HG02840 (cell line): ENCODE measurements around the gene TPK1.

Experiments used
- ATAC-seq: cut with Tn5 transposase; IDR thresholded peaks from one replicate; pipeline ENCODE4 v1.9.1; 2021; ENCODE audit warnings: mild to moderate bottlenecking, moderate library complexity, moderate number of reproducible peaks; ENCODE audit not compliant: unreplicated experiment, low FRiP score

TPK1 gene

GRCh38 chr7:144500225-144500624 is 335.6 kb downstream of the TPK1 start:
- ATAC-seq, result no peak

GRCh38 chr7:144497282-144497681 is 338.6 kb downstream of the TPK1 start:
- no peak for ATAC-seq

GRCh38 chr7:144494355-144494754 is 341.5 kb downstream of the TPK1 start:
- ATAC-seq, result no peak

GRCh38 chr7:144489504-144489903 is 346.3 kb downstream of the TPK1 start:
- no peak for ATAC-seq

GRCh38 chr7:144488977-144489376 is 346.9 kb downstream of the TPK1 start:
- ATAC-seq, result no peak

GRCh38 chr7:144487901-144488300 is 348.0 kb downstream of the TPK1 start:
- no peak for ATAC-seq

GRCh38 chr7:144484445-144484844 is 351.4 kb downstream of the TPK1 start:
- ATAC-seq, result no peak

- ATAC-seq, result no peak
These were observed 352.7 kb downstream of the TPK1 start for GRCh38 chr7:144483189-144483588.

GRCh38 chr7:144481833-144482232 is 354.0 kb downstream of the TPK1 start:
- no peak for ATAC-seq

- no peak for ATAC-seq
These were observed 358.5 kb downstream of the TPK1 start for GRCh38 chr7:144477348-144477747.

GRCh38 chr7:144474800-144475615 is 360.8 kb downstream of the TPK1 start:
- ATAC-seq, result no peak

- ATAC-seq, result no peak
These were observed 361.5 kb downstream of the TPK1 start for GRCh38 chr7:144474363-144474762.

- ATAC-seq, result no peak
These were observed 361.9 kb downstream of the TPK1 start for GRCh38 chr7:144473908-144474307.

GRCh38 chr7:144470078-144470477 is 365.8 kb downstream of the TPK1 start:
- no peak for ATAC-seq

- ATAC-seq, result no peak
These were observed 366.7 kb downstream of the TPK1 start for GRCh38 chr7:144468990-144469732.

GRCh38 chr7:144459635-144460034 is 376.2 kb downstream of the TPK1 start:
- no peak for ATAC-seq

- ATAC-seq, result no peak
These were observed 380.8 kb downstream of the TPK1 start for GRCh38 chr7:144455040-144455404.

- no peak for ATAC-seq
These were observed 381.4 kb downstream of the TPK1 start for GRCh38 chr7:144454256-144455039.

GRCh38 chr7:144452064-144452463 is 383.8 kb downstream of the TPK1 start:
- no peak for ATAC-seq

GRCh38 chr7:144445590-144445989 is 390.3 kb downstream of the TPK1 start:
- no peak for ATAC-seq

- ATAC-seq, result no peak
These were observed 396.1 kb downstream of the TPK1 start for GRCh38 chr7:144439717-144440205.
